Gastroesophageal sphincter (tissue), 4 donors: ENCODE data around the gene COL25A1. TPM values are rescaled to one million over a fixed set of nuclear protein-coding genes. Genes with fewer than 3 reads are reported as not detected.

ENCODE experiments used
- ATAC-seq: fragments of 150-250 bp; one replicate; pipeline ENCODE4 v1.9.1; 2016; ENCODE audit warnings: mild to moderate bottlenecking, moderate library complexity
- H3K27ac ChIP-seq, 4 donors: fragments of 200-600 bp; sonication (generic) in 3 of 4; 1 replicate in 3 of 4; 2 replicates in 1 of 4; pipeline ENCODE4 v1.5.1; 2016 to 2019
- H3K27me3 ChIP-seq: fragments of 200-600 bp; sonication (generic); one replicate; pipeline ENCODE4 v1.5.1; 2019
- H3K36me3 ChIP-seq, 2 donors: fragments of 200-600 bp; sonication (generic); one replicate each; pipeline ENCODE4 v1.5.1; 2019; ENCODE audit warnings: control low read depth in 1 of 2
- H3K4me1 ChIP-seq, 3 donors: fragments of 200-600 bp; sonication (generic); 1 replicate in 2 of 3; 2 replicates in 1 of 3; pipeline ENCODE4 v1.5.1; 2016 to 2019; ENCODE audit warnings: control low read depth in 2 of 3
- H3K4me3 ChIP-seq, 2 donors: fragments of 200-600 bp; sonication (generic); one replicate each; pipeline ENCODE4 v1.5.1; 2019; ENCODE audit warnings: mild to moderate bottlenecking in 1 of 2, moderate library complexity in 1 of 2
- H3K9me3 ChIP-seq, 3 donors: fragments of 200-600 bp; sonication (generic); one replicate each; pipeline ENCODE4 v1.5.1; 2017 to 2019; ENCODE audit warnings: control low read depth in 2 of 3
- CTCF ChIP-seq, 4 experiments: fragments of 200-600 bp in 2 of 4; fragments of 450-650 bp in 2 of 4; sonication (generic) in 1 of 4; IDR thresholded peaks; one replicate each; pipeline ENCODE4 v1.5.1; 2017 to 2019; ENCODE audit warnings: antibody characterized with exemption in 4 of 4, mild to moderate bottlenecking in 2 of 4, moderate library complexity in 2 of 4
- EP300 ChIP-seq: sonication (generic); formaldehyde crosslinking; IDR thresholded peaks from one replicate; pipeline ENCODE4 v1.6.1; 2017; ENCODE audit warnings: antibody characterized with exemption, mild to moderate bottlenecking
- POLR2A ChIP-seq, 2 donors: fragments of 450-650 bp; IDR thresholded peaks; one replicate each; pipeline ENCODE4 v1.6.1; 2017; ENCODE audit warnings: antibody characterized with exemption in 2 of 2, mild to moderate bottlenecking in 2 of 2, moderate library complexity in 1 of 2
- POLR2AphosphoS5 ChIP-seq: sonication (generic); formaldehyde crosslinking; IDR thresholded peaks from one replicate; pipeline ENCODE4 v1.6.1; 2017; ENCODE audit warnings: antibody characterized with exemption
- WGBS, 2 donors: methylation state at CpG; one replicate each; pipeline ENCODE4 v1.1.5; 2018; ENCODE audit warnings: low coverage in 1 of 2; 5-methylcytosine and 5-hydroxymethylcytosine counted together
- total RNA-seq, 4 donors: library from RNA; depleted of rRNA; stranded (reverse); fragments of >200 nt; gene quantifications; one replicate each; pipeline ENCODE4 v1.1.0, GENCODE V29; 2016

COL25A1 gene
- total RNA-seq, 4 donors from 2014 or later = 0.40 to 1.8 (median 1.0) TPM

DNA sequence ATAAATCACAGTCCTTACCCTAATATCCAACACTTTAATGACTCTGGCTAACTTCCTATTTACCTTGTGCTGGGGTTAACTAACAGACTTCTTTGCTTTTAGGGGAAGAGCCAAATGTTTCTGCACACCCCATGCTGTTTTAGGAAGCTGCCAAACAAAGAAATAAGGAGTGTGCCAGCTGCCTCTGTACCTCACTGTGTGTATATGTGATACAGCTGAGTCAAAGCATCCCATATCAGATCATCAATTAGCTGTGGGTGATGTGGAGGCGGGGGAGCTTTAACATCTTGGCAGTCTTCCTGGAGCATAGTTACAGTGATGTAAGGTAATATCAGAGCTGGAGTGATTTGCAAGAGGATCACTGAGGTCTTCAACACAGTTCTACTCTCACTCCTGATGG, 95.4 kb downstream of the COL25A1 start:
- TF ChIP-seq EP300 (no peak), CTCF (IDR thresholded peaks at IDR 0.05) (no peak), POLR2A (IDR thresholded peaks at IDR 0.05) (no peak), POLR2AphosphoS5 (no peak)
- ATAC-seq = no peak

GRCh38 chr4:109206620-109207019, 95.8 kb downstream of the COL25A1 start:
- 44 to 46% methylated on average over 4 of the region's 4 CpGs for WGBS, 2 donors
- no peaks in the 10 kb centered on the region for H3K27me3 ChIP-seq
- no peak overlapping the region for H3K4me3 ChIP-seq
- no peaks in the 10 kb centered on the region for H3K36me3 ChIP-seq
- no peak overlapping the region for H3K27ac ChIP-seq
- TF ChIP-seq POLR2A (IDR thresholded peaks at IDR 0.05) = no peak
- no peaks in the 10 kb centered on the region for H3K9me3 ChIP-seq
- H3K4me1 ChIP-seq = no peaks in the 10 kb centered on the region
- ATAC-seq = no peak

More for the DNA sequence above, 95.4 kb downstream of the COL25A1 start:
- Histone ChIP-seq H3K4me3 (no peak overlapping the region), H3K27me3 (no peaks in the 10 kb centered on the region), H3K9me3 (no peaks in the 10 kb centered on the region), H3K27ac (no peak overlapping the region), H3K4me1 (no peaks in the 10 kb centered on the region), H3K36me3 (no peaks in the 10 kb centered on the region)
- 38% methylated on average over 1 of the region's 1 CpG; no CpG with 5 or more reads in 1 of the 2 donors for WGBS, 2 donors

- Histone ChIP-seq H3K36me3 (no peaks in the 10 kb centered on the region), H3K27ac (no peak overlapping the region), H3K4me3 (no peak overlapping the region), H3K27me3 (no peaks in the 10 kb centered on the region), H3K9me3 (no peaks in the 10 kb centered on the region), H3K4me1 (no peaks in the 10 kb centered on the region)
- no peak for ATAC-seq
- WGBS, 2 donors = 52 to 100% methylated on average over 1 to 5 of the region's 5 CpGs
- no peak for TF ChIP-seq POLR2A (IDR thresholded peaks at IDR 0.05)
Observed at GRCh38 chr4:109205186-109205585, 97.3 kb downstream of the COL25A1 start.

DNA sequence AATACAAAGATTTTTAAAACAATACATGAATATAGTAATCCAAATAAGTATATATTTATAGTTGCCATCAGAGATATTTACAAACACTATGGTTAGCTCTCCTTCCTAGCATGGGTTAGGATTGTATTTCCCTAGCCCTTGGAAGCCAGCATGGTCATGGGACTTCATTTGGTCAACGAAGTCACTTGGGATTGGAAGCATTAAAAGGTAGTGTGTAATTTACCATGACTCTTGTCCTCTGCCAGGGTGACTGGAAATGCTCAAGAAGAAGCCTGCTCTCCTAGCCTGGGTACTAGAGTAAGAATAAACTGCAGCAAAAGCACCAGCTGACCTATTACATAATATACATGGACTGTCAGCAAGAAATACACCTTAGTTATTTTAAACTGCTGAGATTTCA, 102.9 kb downstream of the COL25A1 start:
- H3K9me3 ChIP-seq = no peaks in the 10 kb centered on the region
- H3K27me3 ChIP-seq = no peaks in the 10 kb centered on the region
- no peaks in the 10 kb centered on the region for H3K36me3 ChIP-seq
- no peak for TF ChIP-seq CTCF (IDR thresholded peaks at IDR 0.05)
- no peak for TF ChIP-seq POLR2AphosphoS5
- no peak for TF ChIP-seq EP300
- no peak for TF ChIP-seq POLR2A (IDR thresholded peaks at IDR 0.05)
- H3K4me3 ChIP-seq = no peak overlapping the region
- no peak overlapping the region for H3K27ac ChIP-seq
- no peak for ATAC-seq
- WGBS, 2 donors = 91 to 100% methylated on average over 1 of the region's 1 CpG
- H3K4me1 ChIP-seq = no peaks in the 10 kb centered on the region

GRCh38 chr4:109195646-109196045, 106.8 kb downstream of the COL25A1 start:
- ATAC-seq = no peak
- no peaks in the 10 kb centered on the region for H3K9me3 ChIP-seq
- H3K4me1 ChIP-seq = no peaks in the 10 kb centered on the region
- no peaks in the 10 kb centered on the region for H3K27me3 ChIP-seq
- no peak for TF ChIP-seq POLR2AphosphoS5
- TF ChIP-seq POLR2A (IDR thresholded peaks at IDR 0.05) = no peak
- no peak for TF ChIP-seq CTCF (IDR thresholded peaks at IDR 0.05)
- TF ChIP-seq EP300 = no peak
- H3K27ac ChIP-seq = no peak overlapping the region
- no peak overlapping the region for H3K4me3 ChIP-seq
- WGBS, 2 donors = 88% methylated on average over 1 of the region's 1 CpG; no CpG with 5 or more reads in 1 of the 2 donors
- no peaks in the 10 kb centered on the region for H3K36me3 ChIP-seq

DNA sequence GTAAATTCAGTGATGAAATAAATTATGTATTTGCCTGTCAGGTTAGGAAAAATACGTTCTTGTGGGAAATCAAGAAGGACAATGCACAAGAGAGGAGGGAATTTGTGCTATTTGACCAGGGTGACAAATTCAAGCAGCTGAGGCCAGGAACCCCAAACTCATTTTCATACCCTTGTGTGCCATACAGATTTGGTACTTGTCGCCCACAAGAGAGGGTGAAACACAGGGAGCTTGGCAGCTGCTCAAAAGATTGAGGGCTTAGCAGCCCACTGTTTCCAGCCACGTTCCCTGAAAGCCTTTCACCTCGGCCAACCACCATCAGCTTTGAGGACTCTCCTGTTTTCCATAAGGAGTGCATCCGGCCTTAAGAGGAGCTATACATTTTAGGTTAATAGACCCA, 111.2 kb downstream of the COL25A1 start:
- H3K9me3 ChIP-seq = no peaks in the 10 kb centered on the region
- H3K27ac ChIP-seq = no peak overlapping the region
- no peaks in the 10 kb centered on the region for H3K4me1 ChIP-seq
- no peak for TF ChIP-seq POLR2AphosphoS5
- no peak for TF ChIP-seq EP300
- TF ChIP-seq CTCF (IDR thresholded peaks at IDR 0.05) = no peak
- TF ChIP-seq POLR2A (IDR thresholded peaks at IDR 0.05) = no peak
- H3K36me3 ChIP-seq = no peaks in the 10 kb centered on the region
- no peak for ATAC-seq
- no peak overlapping the region for H3K4me3 ChIP-seq
- 92 to 98% methylated on average over 5 of the region's 5 CpGs for WGBS, 2 donors
- no peaks in the 10 kb centered on the region for H3K27me3 ChIP-seq
